Body of pancreas (tissue), 4 donors: ENCODE measurements around the gene MON1B.
"Not testable (repeated sequence)": the region's sequence is repeated elsewhere in the genome, so short reads cannot be mapped to it uniquely, and the experiment has no call there.

Source experiments
- POLR2A ChIP-seq, 3 donors: fragments of 450-650 bp; IDR thresholded peaks; one replicate each; pipeline ENCODE4 v1.6.1; 2016; ENCODE audit warnings: antibody characterized with exemption in 3 of 3, mild to moderate bottlenecking in 2 of 3
- TF ChIP-seq, protein P1 (sequence below), 7 experiments: fragments of 450-650 bp in 4 of 7; fragments of 200-600 bp in 3 of 7; sonication (generic) in 3 of 7; IDR thresholded peaks; one replicate each; pipeline ENCODE4 v1.5.1; 2016 to 2019; ENCODE audit warnings: antibody characterized with exemption in 7 of 7

DNA sequence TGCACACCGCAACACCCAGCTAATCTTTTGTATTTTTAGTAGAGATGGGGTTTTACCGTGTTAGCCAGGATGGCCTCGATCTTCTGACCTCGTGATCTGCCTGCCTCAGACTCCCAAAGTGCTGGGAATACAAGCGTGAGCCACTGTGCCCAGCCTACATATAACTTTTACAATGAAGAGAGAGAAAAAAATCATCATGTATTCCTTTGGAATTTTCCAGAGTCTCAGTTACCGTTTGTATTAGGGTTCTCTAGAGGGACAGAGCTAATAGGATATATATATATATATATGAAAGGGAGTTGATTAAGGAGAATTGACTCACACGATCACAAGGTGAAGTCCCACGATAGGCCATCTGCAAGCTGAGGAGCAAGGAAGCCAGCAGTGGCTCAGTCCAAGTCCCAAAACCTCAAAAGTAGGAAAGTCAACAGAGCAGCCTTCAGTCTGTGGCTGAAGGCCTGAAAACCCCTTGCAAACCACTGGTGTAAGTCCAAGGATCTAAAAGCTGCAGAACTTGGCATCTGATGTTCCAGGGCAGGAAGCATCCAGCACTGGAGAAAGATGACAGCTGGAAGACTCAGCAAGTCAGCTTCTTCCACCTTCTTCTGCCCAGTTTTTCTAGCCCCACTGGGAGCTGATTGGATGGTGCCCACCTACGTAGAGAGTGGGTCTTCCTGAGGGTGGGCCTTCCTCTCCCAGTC lies 25.3 kb upstream of the MON1B start:
- not testable (repeated sequence) for TF ChIP-seq POLR2A (IDR thresholded peaks at IDR 0.05)
- TF ChIP-seq, protein P1, sequence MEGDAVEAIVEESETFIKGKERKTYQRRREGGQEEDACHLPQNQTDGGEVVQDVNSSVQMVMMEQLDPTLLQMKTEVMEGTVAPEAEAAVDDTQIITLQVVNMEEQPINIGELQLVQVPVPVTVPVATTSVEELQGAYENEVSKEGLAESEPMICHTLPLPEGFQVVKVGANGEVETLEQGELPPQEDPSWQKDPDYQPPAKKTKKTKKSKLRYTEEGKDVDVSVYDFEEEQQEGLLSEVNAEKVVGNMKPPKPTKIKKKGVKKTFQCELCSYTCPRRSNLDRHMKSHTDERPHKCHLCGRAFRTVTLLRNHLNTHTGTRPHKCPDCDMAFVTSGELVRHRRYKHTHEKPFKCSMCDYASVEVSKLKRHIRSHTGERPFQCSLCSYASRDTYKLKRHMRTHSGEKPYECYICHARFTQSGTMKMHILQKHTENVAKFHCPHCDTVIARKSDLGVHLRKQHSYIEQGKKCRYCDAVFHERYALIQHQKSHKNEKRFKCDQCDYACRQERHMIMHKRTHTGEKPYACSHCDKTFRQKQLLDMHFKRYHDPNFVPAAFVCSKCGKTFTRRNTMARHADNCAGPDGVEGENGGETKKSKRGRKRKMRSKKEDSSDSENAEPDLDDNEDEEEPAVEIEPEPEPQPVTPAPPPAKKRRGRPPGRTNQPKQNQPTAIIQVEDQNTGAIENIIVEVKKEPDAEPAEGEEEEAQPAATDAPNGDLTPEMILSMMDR (IDR thresholded peaks at IDR 0.05) = not testable (repeated sequence)
